COLO829 (cell line): ENCODE measurements around the gene PCDHB16.
"Not testable (repeated sequence)": the region's sequence is repeated elsewhere in the genome, so short reads cannot be mapped to it uniquely, and the experiment has no call there.

Experiments used
- DNase-seq: peaks from one replicate; pipeline ENCODE4 v3.0.0; 2012; ENCODE audit warnings: low spot score

The PCDHB16 gene

DNA sequence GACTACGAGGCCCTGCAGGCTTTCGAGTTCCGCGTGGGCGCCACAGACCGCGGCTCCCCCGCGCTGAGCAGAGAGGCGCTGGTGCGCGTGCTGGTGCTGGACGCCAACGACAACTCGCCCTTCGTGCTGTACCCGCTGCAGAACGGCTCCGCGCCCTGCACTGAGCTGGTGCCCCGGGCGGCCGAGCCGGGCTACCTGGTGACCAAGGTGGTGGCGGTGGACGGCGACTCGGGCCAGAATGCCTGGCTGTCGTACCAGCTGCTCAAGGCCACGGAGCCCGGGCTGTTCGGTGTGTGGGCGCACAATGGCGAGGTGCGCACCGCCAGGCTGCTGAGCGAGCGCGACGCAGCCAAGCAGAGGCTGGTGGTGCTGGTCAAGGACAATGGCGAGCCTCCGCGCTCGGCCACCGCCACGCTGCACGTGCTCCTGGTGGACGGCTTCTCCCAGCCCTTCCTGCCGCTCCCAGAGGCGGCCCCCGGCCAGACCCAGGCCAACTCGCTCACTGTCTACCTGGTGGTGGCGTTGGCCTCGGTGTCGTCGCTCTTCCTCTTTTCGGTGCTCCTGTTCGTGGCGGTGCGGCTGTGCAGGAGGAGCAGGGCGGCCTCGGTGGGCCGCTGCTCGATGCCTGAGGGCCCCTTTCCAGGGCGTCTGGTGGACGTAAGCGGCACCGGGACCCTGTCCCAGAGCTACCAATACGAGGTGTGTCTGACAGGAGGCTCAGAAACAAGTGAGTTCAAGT lies 2.1 kb downstream of the PCDHB16 start:
- DNase-seq: not testable (repeated sequence)

DNA sequence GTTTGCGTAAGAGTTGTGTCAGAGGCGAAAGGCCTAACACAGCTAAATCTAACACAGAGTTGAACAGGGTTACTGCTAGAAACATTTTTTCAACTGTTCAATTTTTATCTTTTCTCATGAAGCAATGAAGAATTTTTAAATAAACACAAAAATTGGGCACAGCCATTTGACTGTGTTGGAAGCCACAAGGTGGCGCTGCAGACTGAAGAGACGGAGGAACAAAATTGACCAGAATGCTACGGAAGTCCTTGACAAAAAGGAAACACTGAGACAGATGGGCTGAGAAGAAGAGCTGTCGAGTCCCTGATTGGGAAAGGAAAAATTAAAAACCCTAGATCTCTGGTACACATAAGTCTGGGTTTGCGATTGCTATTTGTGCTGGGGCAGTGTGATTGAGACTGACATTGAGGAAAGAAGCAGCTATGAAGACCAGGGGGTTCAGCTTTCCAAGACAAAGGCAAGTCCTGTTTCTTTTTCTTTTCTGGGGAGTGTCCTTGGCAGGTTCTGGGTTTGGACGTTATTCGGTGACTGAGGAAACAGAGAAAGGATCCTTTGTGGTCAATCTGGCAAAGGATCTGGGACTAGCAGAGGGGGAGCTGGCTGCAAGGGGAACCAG lies 4.8 kb downstream of the PCDHB16 start, which contains the start of gene PCDHB9:
Gene PCDHB9, plus strand, starts transcription at position 265 of the 616 bp plus-strand sequence. Its CDS starts 158 bp downstream, at position 423.
- DNase-seq: peak; percentile 34

DNA sequence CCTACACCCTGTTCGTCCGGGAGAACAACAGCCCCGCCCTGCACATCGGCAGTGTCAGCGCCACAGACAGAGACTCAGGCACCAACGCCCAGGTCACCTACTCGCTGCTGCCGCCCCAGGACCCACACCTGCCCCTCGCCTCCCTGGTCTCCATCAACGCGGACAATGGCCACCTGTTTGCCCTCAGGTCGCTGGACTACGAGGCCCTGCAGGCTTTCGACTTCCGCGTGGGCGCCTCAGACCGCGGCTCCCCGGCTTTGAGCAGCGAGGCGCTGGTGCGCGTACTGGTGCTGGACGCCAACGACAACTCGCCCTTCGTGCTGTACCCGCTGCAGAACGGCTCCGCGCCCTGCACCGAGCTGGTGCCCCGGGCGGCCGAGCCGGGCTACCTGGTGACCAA lies 6.5 kb downstream of the PCDHB16 start:
- not testable (repeated sequence) for DNase-seq

GRCh38 chr5:141189131-141189530 lies 6.9 kb downstream of the PCDHB16 start:
- not testable (repeated sequence) for DNase-seq

- peak; percentile 47 for DNase-seq
These were observed 10.0 kb downstream of the PCDHB16 start, which contains the start of gene PCDHB10 for GRCh38 chr5:141192110-141192725. TSS of gene PCDHB10 (plus strand) at chr5:141192353. CDS start at chr5:141192553, 200 bp downstream.

- DNase-seq: not testable (repeated sequence)
These were observed 12.1 kb downstream of the PCDHB16 start for GRCh38 chr5:141194332-141194731.

DNA sequence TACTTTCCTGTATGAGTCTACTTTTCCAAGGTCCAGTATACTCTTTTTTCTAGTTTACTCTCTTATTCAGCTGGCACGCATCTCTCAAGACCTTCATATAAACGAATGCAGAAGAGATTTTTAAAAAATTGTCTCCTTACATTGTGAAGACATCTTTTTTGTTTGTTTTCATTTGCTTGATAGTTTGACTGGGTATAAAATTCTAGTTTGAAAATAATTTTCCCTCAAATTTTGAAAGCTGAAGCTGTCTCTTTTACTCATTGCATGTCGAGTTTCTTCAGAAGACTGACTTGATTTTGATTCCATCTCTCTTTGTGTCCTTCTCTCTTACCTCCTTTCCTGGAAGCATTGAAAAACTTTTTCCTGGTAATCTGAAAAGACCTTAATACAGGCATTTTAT lies 14.2 kb downstream of the PCDHB16 start:
- DNase-seq: no peak

GRCh38 chr5:141199359-141200235 lies 17.4 kb downstream of the PCDHB16 start, which contains the start of gene PCDHB11:
TSS of gene PCDHB11 (plus strand) at chr5:141199627. CDS start at chr5:141199775, 148 bp downstream.
- peak; percentile 43 for DNase-seq

DNA sequence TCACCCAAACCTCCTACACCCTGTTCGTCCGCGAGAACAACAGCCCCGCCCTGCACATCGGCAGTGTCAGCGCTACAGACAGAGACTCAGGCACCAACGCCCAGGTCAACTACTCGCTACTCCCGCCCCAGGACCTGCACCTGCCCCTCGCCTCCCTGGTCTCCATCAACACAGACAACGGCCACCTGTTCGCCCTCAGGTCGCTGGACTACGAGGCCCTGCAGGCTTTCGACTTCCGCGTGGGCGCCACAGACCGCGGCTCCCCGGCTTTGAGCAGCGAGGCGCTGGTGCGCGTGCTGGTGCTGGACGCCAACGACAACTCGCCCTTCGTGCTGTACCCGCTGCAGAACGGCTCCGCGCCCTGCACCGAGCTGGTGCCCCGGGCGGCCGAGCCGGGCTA lies 18.9 kb downstream of the PCDHB16 start:
- DNase-seq: not testable (repeated sequence)

DNA sequence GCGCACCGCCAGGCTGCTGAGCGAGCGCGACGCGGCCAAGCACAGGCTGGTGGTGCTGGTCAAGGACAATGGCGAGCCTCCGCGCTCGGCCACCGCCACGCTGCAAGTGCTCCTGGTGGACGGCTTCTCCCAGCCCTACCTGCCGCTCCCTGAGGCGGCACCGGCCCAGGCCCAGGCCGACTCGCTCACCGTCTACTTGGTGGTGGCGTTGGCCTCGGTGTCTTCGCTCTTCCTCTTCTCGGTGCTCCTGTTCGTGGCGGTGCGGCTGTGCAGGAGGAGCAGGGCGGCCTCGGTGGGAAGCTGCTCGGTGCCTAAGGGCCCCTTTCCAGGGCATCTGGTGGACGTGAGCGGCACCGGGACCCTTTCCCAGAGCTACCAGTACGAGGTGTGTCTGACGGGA lies 19.5 kb downstream of the PCDHB16 start:
- DNase-seq: not testable (repeated sequence)

DNA sequence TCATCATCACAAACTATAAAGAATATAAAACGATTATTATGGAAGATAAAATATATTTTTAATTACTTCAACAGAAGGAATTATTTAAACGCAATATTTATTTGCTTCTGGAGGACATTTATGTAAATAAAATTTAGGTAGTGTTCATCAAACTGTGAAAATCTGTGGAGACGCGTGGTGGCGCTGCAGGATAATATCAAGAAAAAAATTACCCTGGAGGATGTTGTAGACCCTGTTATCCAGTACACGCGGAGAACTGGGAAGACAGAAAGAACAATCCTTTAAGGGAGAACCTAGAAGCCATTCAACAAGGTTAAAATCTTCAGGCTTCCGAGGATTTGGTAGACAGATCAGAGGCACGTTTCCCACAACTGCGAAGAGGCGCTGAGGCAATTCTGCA lies 26.3 kb downstream of the PCDHB16 start, which contains the start of gene PCDHB12:
Gene PCDHB12, plus strand, starts transcription at position 242 of the 400 bp plus-strand sequence. CDS start 189 bp downstream, outside the sequence.
- DNase-seq: peak; percentile 31

DNA sequence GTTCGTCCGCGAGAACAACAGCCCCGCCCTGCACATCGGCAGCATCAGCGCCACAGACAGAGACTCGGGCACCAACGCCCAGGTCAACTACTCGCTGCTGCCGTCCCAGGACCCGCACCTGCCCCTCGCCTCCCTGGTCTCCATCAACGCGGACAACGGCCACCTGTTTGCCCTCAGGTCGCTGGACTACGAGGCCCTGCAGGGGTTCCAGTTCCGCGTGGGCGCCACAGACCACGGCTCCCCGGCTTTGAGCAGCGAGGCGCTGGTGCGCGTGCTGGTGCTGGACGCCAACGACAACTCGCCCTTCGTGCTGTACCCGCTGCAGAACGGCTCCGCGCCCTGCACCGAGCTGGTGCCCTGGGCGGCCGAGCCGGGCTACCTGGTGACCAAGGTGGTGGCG lies 28.1 kb downstream of the PCDHB16 start:
- not testable (repeated sequence) for DNase-seq

DNA sequence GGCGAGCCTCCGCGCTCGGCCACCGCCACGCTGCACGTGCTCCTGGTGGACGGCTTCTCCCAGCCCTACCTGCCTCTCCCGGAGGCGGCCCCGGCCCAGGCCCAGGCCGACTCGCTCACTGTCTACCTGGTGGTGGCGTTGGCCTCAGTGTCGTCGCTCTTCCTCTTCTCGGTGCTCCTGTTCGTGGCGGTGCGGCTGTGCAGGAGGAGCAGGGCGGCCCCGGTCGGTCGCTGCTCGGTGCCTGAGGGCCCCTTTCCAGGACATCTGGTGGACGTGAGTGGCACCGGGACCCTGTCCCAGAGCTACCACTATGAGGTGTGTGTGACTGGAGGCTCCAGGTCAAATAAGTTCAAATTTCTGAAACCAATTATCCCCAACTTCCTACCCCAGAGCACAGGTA lies 28.7 kb downstream of the PCDHB16 start:
- not testable (repeated sequence) for DNase-seq

- not testable (repeated sequence) for DNase-seq
These were observed 31.6 kb downstream of the PCDHB16 start, which contains the start of gene PCDHB13 for GRCh38 chr5:141213656-141214339. TSS of gene PCDHB13 (plus strand) at chr5:141213919. CDS start at chr5:141214124, 205 bp downstream.

DNA sequence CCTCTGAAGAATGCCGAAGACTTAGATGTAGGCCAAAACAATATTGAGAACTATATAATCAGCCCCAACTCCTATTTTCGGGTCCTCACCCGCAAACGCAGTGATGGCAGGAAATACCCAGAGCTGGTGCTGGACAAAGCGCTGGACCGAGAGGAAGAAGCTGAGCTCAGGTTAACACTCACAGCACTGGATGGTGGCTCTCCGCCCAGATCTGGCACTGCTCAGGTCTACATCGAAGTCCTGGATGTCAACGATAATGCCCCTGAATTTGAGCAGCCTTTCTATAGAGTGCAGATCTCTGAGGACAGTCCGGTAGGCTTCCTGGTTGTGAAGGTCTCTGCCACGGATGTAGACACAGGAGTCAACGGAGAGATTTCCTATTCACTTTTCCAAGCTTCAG lies 32.4 kb downstream of the PCDHB16 start:
- DNase-seq: not testable (repeated sequence)

- not testable (repeated sequence) for DNase-seq
These were observed 33.3 kb downstream of the PCDHB16 start for GRCh38 chr5:141215504-141215903.

DNA sequence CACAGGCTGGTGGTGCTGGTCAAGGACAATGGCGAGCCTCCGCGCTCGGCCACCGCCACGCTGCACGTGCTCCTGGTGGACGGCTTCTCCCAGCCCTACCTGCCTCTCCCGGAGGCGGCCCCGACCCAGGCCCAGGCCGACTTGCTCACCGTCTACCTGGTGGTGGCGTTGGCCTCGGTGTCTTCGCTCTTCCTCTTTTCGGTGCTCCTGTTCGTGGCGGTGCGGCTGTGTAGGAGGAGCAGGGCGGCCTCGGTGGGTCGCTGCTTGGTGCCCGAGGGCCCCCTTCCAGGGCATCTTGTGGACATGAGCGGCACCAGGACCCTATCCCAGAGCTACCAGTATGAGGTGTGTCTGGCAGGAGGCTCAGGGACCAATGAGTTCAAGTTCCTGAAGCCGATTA lies 33.8 kb downstream of the PCDHB16 start:
- not testable (repeated sequence) for DNase-seq

DNA sequence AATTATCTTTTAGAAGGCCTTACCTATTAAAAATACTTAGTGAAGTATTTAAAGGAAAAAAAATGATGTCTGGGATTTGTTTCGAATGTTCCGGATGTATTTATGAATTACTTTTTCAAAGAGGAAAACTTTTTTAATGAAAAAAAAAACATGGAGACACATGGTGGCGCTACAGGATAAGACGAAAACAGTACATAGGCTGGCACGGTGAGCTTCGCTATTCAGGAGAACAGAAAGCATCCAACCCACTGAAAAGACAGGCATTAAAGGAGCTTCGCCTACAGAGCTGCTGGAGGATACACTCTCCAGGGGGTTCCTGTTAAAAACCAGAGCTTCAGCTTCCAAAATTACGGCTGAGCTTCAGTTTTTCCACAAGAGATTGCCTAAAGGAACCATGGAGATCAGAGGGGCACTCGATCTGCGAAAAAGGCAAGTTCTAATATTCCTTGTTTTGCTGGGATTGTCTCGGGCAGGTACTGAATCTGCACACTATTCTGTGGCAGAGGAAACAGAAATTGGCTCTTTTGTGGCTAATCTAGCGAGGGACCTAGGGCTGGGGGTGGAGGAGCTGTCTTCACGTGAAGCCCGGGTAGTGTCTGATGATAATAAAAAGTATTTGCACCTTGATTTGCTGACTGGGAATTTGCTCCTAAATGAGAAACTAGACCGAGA lies 41.1 kb downstream of the PCDHB16 start, which contains the start of gene PCDHB14:
Gene PCDHB14, plus strand, starts transcription at position 232 of the 672 bp plus-strand sequence. Its CDS starts 163 bp downstream, at position 395.
- DNase-seq: peak; percentile 23

GRCh38 chr5:141224844-141225243 lies 42.7 kb downstream of the PCDHB16 start:
- not testable (repeated sequence) for DNase-seq

DNA sequence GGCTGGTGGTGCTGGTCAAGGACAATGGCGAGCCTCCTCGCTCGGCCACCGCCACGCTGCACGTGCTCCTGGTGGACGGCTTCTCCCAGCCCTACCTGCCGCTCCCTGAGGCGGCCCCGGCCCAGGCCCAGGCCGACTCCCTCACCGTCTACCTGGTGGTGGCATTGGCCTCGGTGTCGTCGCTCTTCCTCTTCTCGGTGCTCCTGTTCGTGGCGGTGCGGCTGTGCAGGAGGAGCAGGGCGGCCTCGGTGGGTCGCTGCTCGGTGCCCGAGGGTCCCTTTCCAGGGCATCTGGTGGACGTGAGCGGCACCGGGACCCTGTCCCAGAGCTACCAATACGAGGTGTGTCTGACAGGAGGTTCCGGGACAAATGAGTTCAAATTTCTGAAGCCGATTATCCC lies 43.2 kb downstream of the PCDHB16 start:
- DNase-seq: not testable (repeated sequence)
